Measurements from ENCODE around the gene WIPF2. TPM values are rescaled to one million over a fixed set of nuclear protein-coding genes. Genes with fewer than 3 reads are reported as not detected.

The WIPF2 gene
- total and polyA plus RNA-seq, 2 donors (not counting 3 experiments of a cell fraction or from before 2014, with no cell fraction given), result 8.4 to 30.4 TPM

- POLR2A ChIA-PET, result no interaction called here
- no peak for DNase-seq (ENCODE audit: low read depth, low spot score)
- no peak overlapping the region for H3K9ac ChIP-seq (replicated peaks; ENCODE audit: extremely low read depth, insufficient read depth, low read length)
- peaks cover 0 to 5% of the 10 kb centered on the region in 2 experiments for H3K36me3 ChIP-seq (ENCODE audit: control insufficient read depth in 2 of 2, extremely low read depth in 1 of 2, insufficient read depth in 2 of 2, low read length in 2 of 2)
- H3K79me2 ChIP-seq (ENCODE audit: control insufficient read depth, insufficient read depth, low read length), result peaks cover 19% of the 10 kb centered on the region
- H3K4me3 ChIP-seq (replicated peaks in 1 of 3; ENCODE audit: insufficient read depth in 1 of 3, low read depth in 1 of 3, low read length in 3 of 3), result no peak overlapping the region
- no peak for TF ChIP-seq MYC (IDR thresholded peaks at IDR 0.05; ENCODE audit: low read depth, low read length)
- no peak for TF ChIP-seq POLR2AphosphoS5 (IDR thresholded peaks at IDR 0.05; ENCODE audit: insufficient read depth, low read depth, low read length)
- no peak for TF ChIP-seq POLR2A (IDR thresholded peaks at IDR 0.05; ENCODE audit: low read depth, low read length)
- no peak for TF ChIP-seq GATA2 (IDR thresholded peaks at IDR 0.05; ENCODE audit: insufficient read depth, insufficient read length, low read depth, low read length)
- TF ChIP-seq EZH2 (IDR thresholded peaks at IDR 0.05; ENCODE audit: borderline replicate concordance, low read depth, low read length, severe bottlenecking), result no peak
- TF ChIP-seq JUN (IDR thresholded peaks at IDR 0.05; ENCODE audit: borderline replicate concordance, insufficient read depth, insufficient read length, low read depth), result no peak
- TF ChIP-seq CTCF (IDR thresholded peaks at IDR 0.05; ENCODE audit: extremely low read depth in 1 of 2, insufficient read depth in 1 of 2, low read depth in 1 of 2, low read length in 2 of 2), result no peak
- no peak for TF ChIP-seq MAX (IDR thresholded peaks at IDR 0.05; ENCODE audit: insufficient read depth, insufficient read length)
- no peak for TF ChIP-seq FOS (IDR thresholded peaks at IDR 0.05; ENCODE audit: borderline replicate concordance, insufficient read depth, low read length)
- no peak overlapping the region for H3K27ac ChIP-seq (ENCODE audit: insufficient read depth, low read depth, low read length)
- CTCF ChIA-PET, result interaction anchor here (0.8 kb wide), 1 partner anchor 87 kb away, joined by 4 read pairs; no protein-coding TSS in a partner anchor
- BruUV-seq (replicated peaks), result no TSS peak
- no peaks in the 10 kb centered on the region for H4K20me1 ChIP-seq (replicated peaks; ENCODE audit: control insufficient read depth, extremely low read depth, insufficient read depth, low read length)
- no peak overlapping the region for H3K4me2 ChIP-seq (ENCODE audit: insufficient read depth, low read length)
- H3K27me3 ChIP-seq (ENCODE audit: control insufficient read depth in 2 of 2, insufficient read depth in 2 of 2, low read length in 2 of 2), result no peaks in the 10 kb centered on the region
- H3K9me3 ChIP-seq (replicated peaks; ENCODE audit: control insufficient read depth, insufficient read depth, low read length), result no peaks in the 10 kb centered on the region
- peaks cover 35% of the 10 kb centered on the region for H3K4me1 ChIP-seq (ENCODE audit: control insufficient read depth, extremely low read depth, insufficient read depth, low read length)
- no peaks in the 10 kb centered on the region for H3K9me1 ChIP-seq (replicated peaks; ENCODE audit: control insufficient read depth, extremely low read depth, insufficient read depth, low read length)
- dilution Hi-C loops (cut with MboI; ENCODE audit: extremely low pct_ligation_motif_present, low sequenced_read_pairs), result no loop called here
- intact Hi-C loops (cut with micrococcal nuclease), result loop anchor here (10.0 kb wide), 1 partner anchor 272 kb away; the partner anchor contains the start of gene CSF3
- no peak overlapping the region for H2AFZ ChIP-seq (ENCODE audit: low read depth, low read length)
- FAIRE-seq, result no peak
These were observed 67.4 kb downstream of the WIPF2 start for GRCh38 chr17:40286473-40286872.

Data from endothelial cell of umbilical vein (primary cell).